ENCODE measurements around the gene SLC6A15.

Gene SLC6A15

GRCh38 chr12:84929501-84929900 lies 16.9 kb upstream of the SLC6A15 start:
- no peak for FAIRE-seq
- TF ChIP-seq CTCF (IDR thresholded peaks at IDR 0.05; ENCODE audit: insufficient read depth, missing control alignments) = no peak
- no peak for DNase-seq (ENCODE audit: insufficient read length, low spot score)

GRCh38 chr12:84924981-84925380 lies 12.4 kb upstream of the SLC6A15 start:
- FAIRE-seq (no peak), DNase-seq (ENCODE audit: insufficient read length, low spot score) (no peak)
- no peak for TF ChIP-seq CTCF (IDR thresholded peaks at IDR 0.05; ENCODE audit: insufficient read depth, missing control alignments)

- TF ChIP-seq CTCF (IDR thresholded peaks at IDR 0.05; ENCODE audit: insufficient read depth, missing control alignments) = no peak
- FAIRE-seq = no peak
- DNase-seq (ENCODE audit: insufficient read length, low spot score) = no peak
These were observed 10.1 kb upstream of the SLC6A15 start for GRCh38 chr12:84922693-84923092.

GRCh38 chr12:84920331-84920730 lies 7.7 kb upstream of the SLC6A15 start:
- no peak for TF ChIP-seq CTCF (IDR thresholded peaks at IDR 0.05; ENCODE audit: insufficient read depth, missing control alignments)
- DNase-seq (ENCODE audit: insufficient read length, low spot score) = no peak
- FAIRE-seq = no peak

GRCh38 chr12:84919271-84919670 lies 6.7 kb upstream of the SLC6A15 start:
- DNase-seq (ENCODE audit: insufficient read length, low spot score) (no peak), FAIRE-seq (no peak)
- TF ChIP-seq CTCF (IDR thresholded peaks at IDR 0.05; ENCODE audit: insufficient read depth, missing control alignments) = no peak

GRCh38 chr12:84913129-84913515 lies 523 bp upstream of the SLC6A15 start:
- no peak for FAIRE-seq
- no peak for DNase-seq (ENCODE audit: insufficient read length, low spot score)
- no peak for TF ChIP-seq CTCF (IDR thresholded peaks at IDR 0.05; ENCODE audit: insufficient read depth, missing control alignments)

GRCh38 chr12:84911271-84912197 lies 1.1 kb downstream of the SLC6A15 start:
- FAIRE-seq (no peak), DNase-seq (ENCODE audit: insufficient read length, low spot score) (peak; percentile 46)
- no peak for TF ChIP-seq CTCF (IDR thresholded peaks at IDR 0.05; ENCODE audit: insufficient read depth, missing control alignments)

All from D721Med (cell line).